Trophoblast cell (in vitro differentiated cells and primary cell): Measurements from ENCODE around the gene RNU1-1.
"Not testable (repeated sequence)": the region's sequence is repeated elsewhere in the genome, so short reads cannot be mapped to it uniquely, and the experiment has no call there.

Source experiments
- DNase-seq, 2 donors: peaks; one replicate each; pipeline ENCODE4 v3.0.0-alpha.2; 2016
- H2AFZ ChIP-seq: 2 replicates; pipeline ENCODE4 v1.6.1; 2013; ENCODE audit warnings: low read length, moderate library complexity, mild to moderate bottlenecking; ENCODE audit not compliant: insufficient read depth, poor library complexity
- H2AK5ac ChIP-seq: 2 replicates; pipeline ENCODE4 v1.6.1; 2013; ENCODE audit warnings: mild to moderate bottlenecking, low read length
- H2BK120ac ChIP-seq: 2 replicates; pipeline ENCODE4 v1.6.1; 2013; ENCODE audit warnings: low read length, mild to moderate bottlenecking, moderate library complexity; ENCODE audit not compliant: insufficient read depth, poor library complexity
- H2BK12ac ChIP-seq: 2 replicates; pipeline ENCODE4 v1.6.1; 2013; ENCODE audit warnings: mild to moderate bottlenecking, low read length, moderate library complexity
- H2BK5ac ChIP-seq: 2 replicates; pipeline ENCODE4 v1.6.1; 2013; ENCODE audit warnings: low read length, low read depth, moderate library complexity, mild to moderate bottlenecking; ENCODE audit not compliant: poor library complexity
- H3K14ac ChIP-seq: 2 replicates; pipeline ENCODE4 v1.6.1; 2013; ENCODE audit warnings: mild to moderate bottlenecking, low read length
- H3K18ac ChIP-seq: 2 replicates; pipeline ENCODE4 v1.6.1; 2013; ENCODE audit warnings: mild to moderate bottlenecking, low read length
- H3K23ac ChIP-seq: 2 replicates; pipeline ENCODE4 v1.6.1; 2013; ENCODE audit warnings: low read length
- H3K27ac ChIP-seq: 2 replicates; pipeline ENCODE4 v1.5.1; 2013; ENCODE audit warnings: low read depth, mild to moderate bottlenecking, inconsistent platforms, low read length, moderate library complexity
- H3K27me3 ChIP-seq: 2 replicates; pipeline ENCODE4 v1.6.1; 2013; ENCODE audit warnings: inconsistent platforms, mild to moderate bottlenecking, low read length, moderate library complexity; ENCODE audit not compliant: insufficient read depth
- H3K36me3 ChIP-seq, 2 experiments: 1 replicate in 1 of 2; 2 replicates in 1 of 2; pipeline ENCODE4 v1.6.1; 2013; ENCODE audit warnings: low read length in 2 of 2, mild to moderate bottlenecking in 2 of 2, moderate library complexity in 1 of 2; ENCODE audit not compliant: insufficient read depth in 2 of 2, control insufficient read depth in 1 of 2
- H3K4ac ChIP-seq: 2 replicates; pipeline ENCODE4 v1.6.1; 2013; ENCODE audit warnings: low read depth, mild to moderate bottlenecking, low read length, moderate library complexity
- H3K4me1 ChIP-seq, 2 experiments: 1 replicate in 1 of 2; 2 replicates in 1 of 2; pipeline ENCODE4 v1.6.1; 2013; ENCODE audit warnings: low read length in 2 of 2, mild to moderate bottlenecking in 2 of 2, moderate library complexity in 1 of 2; ENCODE audit not compliant: insufficient read depth in 2 of 2, control insufficient read depth in 1 of 2
- H3K4me2 ChIP-seq: 2 replicates; pipeline ENCODE4 v1.6.1; 2013; ENCODE audit warnings: inconsistent platforms, mild to moderate bottlenecking, low read length, moderate library complexity
- H3K4me3 ChIP-seq: 2 replicates; pipeline ENCODE4 v1.5.1; 2013; ENCODE audit warnings: mild to moderate bottlenecking, low read depth, low read length, inconsistent platforms
- H3K79me1 ChIP-seq: one replicate; pipeline ENCODE4 v1.6.1; 2013; ENCODE audit warnings: low read length
- H3K79me2 ChIP-seq: 2 replicates; pipeline ENCODE4 v1.6.1; 2013; ENCODE audit warnings: low read length, mild to moderate bottlenecking; ENCODE audit not compliant: control insufficient read depth, insufficient read depth, poor library complexity
- H3K9ac ChIP-seq: 2 replicates; pipeline ENCODE4 v1.6.1; 2013; ENCODE audit warnings: mild to moderate bottlenecking, low read length
- H3K9me3 ChIP-seq: 2 replicates; pipeline ENCODE4 v1.6.1; 2013; ENCODE audit warnings: low read depth, mild to moderate bottlenecking, control low read depth, inconsistent platforms, low read length; ENCODE audit not compliant: insufficient read depth
- H4K12ac ChIP-seq: 2 replicates; pipeline ENCODE4 v1.6.1; 2013; ENCODE audit warnings: low read depth, mild to moderate bottlenecking, low read length, moderate library complexity
- H4K8ac ChIP-seq: 2 replicates; pipeline ENCODE4 v1.6.1; 2013; ENCODE audit warnings: low read depth, mild to moderate bottlenecking, low read length, moderate library complexity
- H4K91ac ChIP-seq: one replicate; pipeline ENCODE4 v1.6.1; 2013; ENCODE audit warnings: low read depth, mild to moderate bottlenecking, low read length, moderate library complexity
- WGBS: extraction: QIAGEN DNeasy Blood & Tissue Kit; methylation state at CpG from one replicate; pipeline ENCODE4 v1.1.7; 2013; ENCODE audit warnings: missing lambda C conversion rate; ENCODE audit not compliant: insufficient read length, insufficient coverage; ENCODE audit errors: extremely low coverage; 5-methylcytosine and 5-hydroxymethylcytosine counted together

The RNU1-1 gene

DNA sequence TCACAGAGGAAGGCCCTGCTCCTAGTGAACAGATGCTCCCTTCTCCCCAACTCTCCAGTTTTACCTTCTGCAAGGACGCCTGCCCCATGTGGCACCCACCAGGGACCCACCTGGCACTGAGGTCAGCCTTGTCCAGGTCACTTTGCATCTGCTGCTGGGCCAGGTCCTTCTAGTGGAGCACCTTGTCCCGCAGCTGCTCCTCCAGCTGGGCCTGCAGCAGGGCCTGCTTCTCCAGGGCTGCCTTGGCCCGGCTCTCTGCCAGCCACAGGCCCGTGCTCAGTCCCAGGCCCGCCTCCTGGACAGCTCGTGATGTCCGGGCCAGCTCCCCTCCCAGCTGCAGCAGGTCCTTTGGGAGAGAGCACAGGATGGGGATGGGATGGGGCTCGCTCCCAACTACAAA lies 27.8 kb downstream of the RNU1-1 start:
- not testable (repeated sequence) for H4K91ac ChIP-seq, H2AFZ ChIP-seq, H3K9ac ChIP-seq, H3K79me2 ChIP-seq, H4K12ac ChIP-seq, H3K14ac ChIP-seq, H3K4ac ChIP-seq, H3K23ac ChIP-seq, H2BK12ac ChIP-seq, H2BK5ac ChIP-seq, DNase-seq, H3K79me1 ChIP-seq, H3K4me2 ChIP-seq, H3K4me1 ChIP-seq, H3K27me3 ChIP-seq, H3K18ac ChIP-seq, H3K4me3 ChIP-seq, H4K8ac ChIP-seq, H3K9me3 ChIP-seq, H2AK5ac ChIP-seq, H2BK120ac ChIP-seq, H3K27ac ChIP-seq
- peaks cover 39 to 41% of the 10 kb centered on the region in 2 experiments for H3K36me3 ChIP-seq
- WGBS = no CpG with 5 or more reads among the region's 8 CpGs

DNA sequence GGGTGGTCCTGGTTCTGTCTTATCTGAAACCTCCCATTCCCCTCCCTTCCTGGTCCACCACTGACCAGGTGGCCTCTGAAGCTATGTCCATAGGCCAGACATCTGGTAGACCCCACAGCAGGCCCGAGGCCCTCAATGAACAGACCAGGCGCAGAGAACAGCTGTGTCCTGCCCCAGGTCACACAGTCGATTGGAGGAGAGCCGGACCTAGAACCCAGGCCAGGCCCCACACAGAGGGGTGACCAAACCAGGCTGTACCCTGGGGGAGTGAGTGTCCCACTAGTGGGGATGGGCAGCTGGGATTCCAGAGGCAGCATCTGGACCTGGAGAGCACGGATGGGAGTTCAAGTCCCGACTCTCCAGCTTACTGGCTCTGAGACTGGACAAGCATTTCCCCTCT lies 29.2 kb downstream of the RNU1-1 start:
- no CpG with 5 or more reads among the region's 6 CpGs for WGBS
- no peak overlapping the region for H2AFZ ChIP-seq
- H2BK12ac ChIP-seq = no peak overlapping the region
- H3K4me3 ChIP-seq = no peak overlapping the region
- peaks cover 37 to 43% of the 10 kb centered on the region in 2 experiments for H3K36me3 ChIP-seq
- no peak overlapping the region for H3K14ac ChIP-seq
- no peak overlapping the region for H3K9ac ChIP-seq
- H2AK5ac ChIP-seq = no peak overlapping the region
- no peak overlapping the region for H4K12ac ChIP-seq
- H4K91ac ChIP-seq = no peak overlapping the region
- no peaks in the 10 kb centered on the region for H3K79me1 ChIP-seq
- no peaks in the 10 kb centered on the region for H3K79me2 ChIP-seq
- no peaks in the 10 kb centered on the region for H3K9me3 ChIP-seq
- H2BK5ac ChIP-seq = no peak overlapping the region
- H3K23ac ChIP-seq = no peak overlapping the region
- no peak overlapping the region for H3K4ac ChIP-seq
- DNase-seq = no peak
- H3K27me3 ChIP-seq = no peaks in the 10 kb centered on the region
- H3K4me2 ChIP-seq = no peak overlapping the region
- H3K18ac ChIP-seq = no peak overlapping the region
- no peak overlapping the region for H3K27ac ChIP-seq
- H3K4me1 ChIP-seq = no peaks in the 10 kb centered on the region
- H2BK120ac ChIP-seq = no peak overlapping the region
- H4K8ac ChIP-seq = no peak overlapping the region

GRCh38 chr1:16484501-16484835 lies 29.6 kb downstream of the RNU1-1 start:
- no peaks in the 10 kb centered on the region for H3K9me3 ChIP-seq
- no peaks in the 10 kb centered on the region for H3K79me2 ChIP-seq
- H3K4ac ChIP-seq = no peak overlapping the region
- DNase-seq = no peak
- H4K91ac ChIP-seq = no peak overlapping the region
- peaks cover 32 to 38% of the 10 kb centered on the region in 2 experiments for H3K36me3 ChIP-seq
- H3K18ac ChIP-seq = no peak overlapping the region
- no CpG with 5 or more reads among the region's 8 CpGs for WGBS
- no peaks in the 10 kb centered on the region for H3K27me3 ChIP-seq
- no peak overlapping the region for H2AFZ ChIP-seq
- H3K79me1 ChIP-seq = no peaks in the 10 kb centered on the region
- H4K12ac ChIP-seq = no peak overlapping the region
- no peak overlapping the region for H2BK12ac ChIP-seq
- no peak overlapping the region for H2AK5ac ChIP-seq
- no peak overlapping the region for H2BK120ac ChIP-seq
- H3K4me3 ChIP-seq = no peak overlapping the region
- H3K4me2 ChIP-seq = no peak overlapping the region
- H2BK5ac ChIP-seq = no peak overlapping the region
- H3K14ac ChIP-seq = no peak overlapping the region
- H3K27ac ChIP-seq = no peak overlapping the region
- no peak overlapping the region for H3K23ac ChIP-seq
- no peak overlapping the region for H3K9ac ChIP-seq
- H3K4me1 ChIP-seq = no peaks in the 10 kb centered on the region
- no peak overlapping the region for H4K8ac ChIP-seq

GRCh38 chr1:16483639-16484500 lies 30.2 kb downstream of the RNU1-1 start:
- not testable (repeated sequence) for H3K79me2 ChIP-seq, H3K14ac ChIP-seq, H3K4me2 ChIP-seq, H2BK120ac ChIP-seq, H3K18ac ChIP-seq, H3K27ac ChIP-seq, H2AK5ac ChIP-seq, H4K12ac ChIP-seq, H3K4me1 ChIP-seq, H3K23ac ChIP-seq, H4K8ac ChIP-seq, H3K79me1 ChIP-seq, H2BK12ac ChIP-seq, H3K9ac ChIP-seq, H3K27me3 ChIP-seq, H3K9me3 ChIP-seq, H3K4me3 ChIP-seq, H4K91ac ChIP-seq, H2AFZ ChIP-seq, H2BK5ac ChIP-seq, H3K4ac ChIP-seq, DNase-seq
- WGBS = no CpG with 5 or more reads among the region's 45 CpGs
- peaks cover 32 to 37% of the 10 kb centered on the region in 2 experiments for H3K36me3 ChIP-seq
